Activated naive CD8-positive, alpha-beta T cell (primary cell): Measurements from ENCODE around the gene TAX1BP1.

Experiments used
- H3K27ac Mint-ChIP-seq: one replicate; pipeline ENCODE4 v1.8.0; 2021; ENCODE audit warnings: mixed read lengths
- H3K27me3 Mint-ChIP-seq: one replicate; pipeline ENCODE4 v1.8.0; 2021; ENCODE audit warnings: mixed read lengths
- H3K36me3 Mint-ChIP-seq: one replicate; pipeline ENCODE4 v1.8.0; 2021; ENCODE audit warnings: mixed read lengths
- H3K4me1 Mint-ChIP-seq: one replicate; pipeline ENCODE4 v1.8.0; 2021; ENCODE audit warnings: low read depth, mixed read lengths
- H3K4me3 Mint-ChIP-seq: one replicate; pipeline ENCODE4 v1.8.0; 2021; ENCODE audit warnings: mild to moderate bottlenecking, mixed read lengths
- H3K9me3 Mint-ChIP-seq: one replicate; pipeline ENCODE4 v1.8.0; 2021; ENCODE audit warnings: low read depth, mixed read lengths

The TAX1BP1 gene

DNA sequence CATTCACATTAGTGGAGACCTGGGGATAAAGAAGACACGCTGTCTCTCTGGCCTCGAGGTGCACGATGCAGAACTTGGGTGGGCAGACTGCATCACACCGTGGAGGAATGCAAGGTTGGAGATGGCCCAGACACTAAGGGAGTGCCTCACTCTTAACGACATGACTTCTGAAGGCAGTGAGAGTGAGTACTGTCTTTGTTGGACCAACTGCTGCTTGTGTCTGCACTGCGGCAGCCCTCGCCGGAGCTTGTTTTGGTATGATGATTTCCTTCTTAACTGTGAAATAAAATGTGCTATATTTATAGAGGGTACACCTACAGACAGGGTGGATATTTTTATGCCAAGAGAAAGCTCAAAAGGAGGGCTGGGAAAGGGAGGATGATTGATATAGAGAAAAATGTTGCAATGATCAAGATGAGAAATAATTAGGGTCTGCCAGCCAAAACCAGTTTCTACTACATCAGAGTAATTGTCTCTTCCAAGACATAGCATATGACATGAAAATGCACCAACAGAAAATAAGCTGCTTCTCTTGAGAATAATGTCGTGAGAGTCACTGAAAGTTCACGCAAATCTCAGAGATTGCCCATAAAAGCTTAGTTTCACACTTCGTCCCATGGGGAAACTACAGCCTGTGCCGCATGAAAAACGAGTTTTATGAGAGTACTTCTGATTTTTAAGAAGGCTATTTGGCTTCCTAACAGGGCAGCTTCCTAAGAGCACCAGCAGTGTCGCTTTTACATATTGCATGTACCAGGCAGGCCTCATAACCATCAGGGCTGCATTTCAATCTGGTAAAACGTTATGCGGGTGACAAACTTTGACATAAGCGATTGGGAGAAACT lies 127.1 kb downstream of the TAX1BP1 start:
- H3K27me3 Mint-ChIP-seq, result no peaks in the 10 kb centered on the region
- no peaks in the 10 kb centered on the region for H3K36me3 Mint-ChIP-seq
- no peak overlapping the region for H3K4me3 Mint-ChIP-seq
- H3K4me1 Mint-ChIP-seq, result no peaks in the 10 kb centered on the region
- H3K27ac Mint-ChIP-seq, result no peak overlapping the region
- H3K9me3 Mint-ChIP-seq, result no peaks in the 10 kb centered on the region

GRCh38 chr7:27868131-27868550 lies 128.2 kb downstream of the TAX1BP1 start:
- no peaks in the 10 kb centered on the region for H3K9me3 Mint-ChIP-seq
- H3K27me3 Mint-ChIP-seq, result no peaks in the 10 kb centered on the region
- no peak overlapping the region for H3K27ac Mint-ChIP-seq
- no peak overlapping the region for H3K4me3 Mint-ChIP-seq
- no peaks in the 10 kb centered on the region for H3K36me3 Mint-ChIP-seq
- no peaks in the 10 kb centered on the region for H3K4me1 Mint-ChIP-seq

GRCh38 chr7:27869056-27869455 lies 129.1 kb downstream of the TAX1BP1 start:
- H3K27ac Mint-ChIP-seq, result no peak overlapping the region
- no peaks in the 10 kb centered on the region for H3K9me3 Mint-ChIP-seq
- no peaks in the 10 kb centered on the region for H3K36me3 Mint-ChIP-seq
- no peaks in the 10 kb centered on the region for H3K4me1 Mint-ChIP-seq
- H3K4me3 Mint-ChIP-seq, result no peak overlapping the region
- no peaks in the 10 kb centered on the region for H3K27me3 Mint-ChIP-seq

- Mint-ChIP-seq H3K4me3 (no peak overlapping the region), H3K36me3 (no peaks in the 10 kb centered on the region), H3K4me1 (no peaks in the 10 kb centered on the region), H3K27ac (no peak overlapping the region), H3K9me3 (no peaks in the 10 kb centered on the region), H3K27me3 (no peaks in the 10 kb centered on the region)
Observed at GRCh38 chr7:27870595-27870994, 130.6 kb downstream of the TAX1BP1 start.

DNA sequence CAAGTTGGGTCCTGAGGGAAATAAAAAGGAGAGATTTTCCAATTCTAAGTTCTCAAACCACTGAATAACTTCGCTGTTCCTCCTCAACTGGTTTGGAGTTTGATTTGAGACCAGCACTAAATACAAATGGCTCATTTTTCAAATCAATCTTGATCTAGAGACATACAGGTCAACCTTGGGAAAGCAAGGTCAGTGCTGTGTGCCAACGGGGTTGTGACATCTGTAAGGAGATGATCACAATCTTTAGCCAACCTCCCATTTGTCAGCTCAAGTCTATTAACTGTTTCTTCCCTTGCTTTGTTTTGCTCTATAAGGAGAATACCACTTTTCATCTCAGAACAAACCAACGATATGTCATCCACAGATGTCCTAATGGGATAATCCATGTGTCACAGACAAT lies 131.1 kb downstream of the TAX1BP1 start:
- H3K9me3 Mint-ChIP-seq, result no peaks in the 10 kb centered on the region
- H3K4me3 Mint-ChIP-seq, result no peak overlapping the region
- H3K27ac Mint-ChIP-seq, result no peak overlapping the region
- no peaks in the 10 kb centered on the region for H3K36me3 Mint-ChIP-seq
- H3K27me3 Mint-ChIP-seq, result no peaks in the 10 kb centered on the region
- H3K4me1 Mint-ChIP-seq, result no peaks in the 10 kb centered on the region

DNA sequence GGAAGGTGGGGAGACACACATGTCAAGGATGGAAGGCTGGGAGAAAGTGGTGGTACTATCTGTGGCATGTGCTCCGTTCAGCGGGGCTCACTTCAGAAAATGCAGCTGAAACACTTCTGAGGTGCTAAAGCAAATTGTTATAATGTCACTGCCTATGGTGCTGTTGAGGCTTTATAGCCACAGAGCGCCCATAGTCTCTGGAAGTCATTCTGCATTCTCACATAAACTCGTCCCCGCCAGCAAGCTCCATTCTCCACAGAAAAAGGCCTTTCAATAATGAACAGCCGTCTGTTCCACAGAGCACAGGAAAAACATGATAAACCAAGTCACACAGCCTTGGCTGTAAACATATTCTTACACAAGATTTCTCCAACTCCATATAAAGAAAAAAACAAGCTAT lies 131.9 kb downstream of the TAX1BP1 start:
- Mint-ChIP-seq H3K4me3 (no peak overlapping the region), H3K4me1 (no peaks in the 10 kb centered on the region), H3K27ac (no peak overlapping the region), H3K9me3 (no peaks in the 10 kb centered on the region), H3K27me3 (no peaks in the 10 kb centered on the region), H3K36me3 (no peaks in the 10 kb centered on the region)

GRCh38 chr7:27872356-27873275 lies 132.7 kb downstream of the TAX1BP1 start:
- peaks cover 2% of the 10 kb centered on the region for H3K36me3 Mint-ChIP-seq
- no peaks in the 10 kb centered on the region for H3K4me1 Mint-ChIP-seq
- no peaks in the 10 kb centered on the region for H3K9me3 Mint-ChIP-seq

DNA sequence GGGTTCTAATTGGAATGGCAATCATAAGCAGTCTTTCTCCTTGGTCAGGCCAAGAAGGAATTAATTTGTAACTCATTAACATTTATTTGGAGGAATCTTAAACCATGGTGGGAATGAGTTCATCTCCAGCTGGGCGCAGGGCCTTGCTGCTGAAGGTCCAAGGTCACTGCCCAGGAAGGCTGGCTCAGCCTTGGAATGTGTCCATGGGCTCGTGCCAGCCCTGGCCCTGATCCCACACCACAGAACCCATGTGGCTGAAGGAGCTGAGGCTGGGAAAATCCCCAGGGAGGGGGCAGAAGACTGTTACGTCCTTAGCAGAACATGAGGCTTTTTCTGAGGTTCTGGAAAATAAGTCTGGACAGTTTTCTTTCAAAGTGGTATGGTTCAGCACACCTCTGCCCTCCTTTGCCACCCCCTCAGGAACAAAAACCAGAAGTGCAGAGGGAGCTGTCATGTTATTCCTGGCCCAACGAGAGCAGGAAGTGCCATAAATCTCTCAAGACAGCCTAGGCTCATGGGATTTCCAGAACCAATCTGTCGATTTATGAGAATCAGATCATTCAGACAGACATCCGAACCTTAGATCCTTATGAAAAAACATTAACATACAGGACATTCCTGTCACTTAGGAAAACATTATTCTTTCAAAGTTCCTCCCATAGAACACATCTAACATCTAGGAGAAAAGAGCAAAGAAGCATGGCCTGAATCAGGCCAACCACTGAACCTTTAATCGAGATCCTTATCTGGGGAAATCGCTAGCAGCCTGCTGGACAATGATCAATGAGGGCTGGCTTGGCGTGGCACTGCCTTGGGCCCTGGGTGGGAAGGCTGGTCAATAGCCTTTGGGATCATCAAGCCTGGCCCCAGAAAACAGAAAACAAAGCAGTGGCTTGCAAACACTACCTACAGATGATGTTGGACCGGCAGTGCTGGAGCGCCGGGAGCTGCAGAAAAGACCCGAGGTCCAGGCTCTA lies 134.3 kb downstream of the TAX1BP1 start:
- Mint-ChIP-seq H3K4me3 (no peak overlapping the region), H3K27ac (no peak overlapping the region), H3K27me3 (no peaks in the 10 kb centered on the region), H3K36me3 (peaks cover 5% of the 10 kb centered on the region), H3K4me1 (no peaks in the 10 kb centered on the region), H3K9me3 (no peaks in the 10 kb centered on the region)

More at GRCh38 chr7:27872356-27873275, 132.7 kb downstream of the TAX1BP1 start:
- Mint-ChIP-seq H3K27me3 (no peaks in the 10 kb centered on the region), H3K4me3 (no peak overlapping the region), H3K27ac (no peak overlapping the region)

DNA sequence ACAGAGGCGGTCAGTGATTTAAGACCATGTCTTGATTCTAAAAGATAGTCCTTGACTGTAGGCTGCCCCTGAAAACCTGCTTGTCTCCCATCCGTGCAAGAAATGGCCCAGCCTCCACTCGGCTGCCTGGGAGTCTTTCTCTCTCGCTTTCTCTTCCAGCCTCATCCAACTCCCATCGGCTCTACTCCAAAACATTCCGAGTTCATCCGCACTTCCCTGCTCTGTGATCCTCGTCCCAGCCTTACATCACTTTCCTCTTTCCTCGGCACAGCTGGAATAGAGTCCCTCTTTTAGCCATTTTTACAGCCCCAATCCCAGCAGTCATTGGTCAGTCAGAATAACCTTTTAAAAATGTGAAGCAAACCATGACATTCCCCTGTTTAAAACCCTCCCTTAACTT lies 135.1 kb downstream of the TAX1BP1 start:
- Mint-ChIP-seq H3K4me3 (no peak overlapping the region), H3K4me1 (no peaks in the 10 kb centered on the region), H3K27me3 (no peaks in the 10 kb centered on the region), H3K27ac (no peak overlapping the region), H3K9me3 (no peaks in the 10 kb centered on the region), H3K36me3 (peaks cover 5% of the 10 kb centered on the region)

DNA sequence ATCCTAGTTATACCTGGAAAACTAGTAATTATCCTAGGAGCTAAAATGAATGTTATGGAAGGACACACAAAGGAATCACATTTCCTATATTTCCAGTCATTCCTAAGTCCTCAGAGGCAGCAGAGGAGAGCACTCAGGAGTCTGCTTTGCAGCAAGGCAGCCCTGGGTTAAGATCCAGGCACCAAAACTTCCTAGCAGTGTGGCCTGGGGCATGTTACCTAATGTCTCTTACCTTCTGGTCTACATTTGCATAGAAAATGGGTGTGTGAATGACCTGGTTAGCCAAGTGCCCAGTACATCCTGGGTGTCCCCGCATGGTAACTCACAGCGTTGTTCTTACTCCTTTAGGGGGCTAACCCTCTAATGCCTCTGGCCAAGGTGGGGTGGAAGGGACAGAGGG lies 135.9 kb downstream of the TAX1BP1 start:
- Mint-ChIP-seq H3K27ac (no peak overlapping the region), H3K4me1 (no peaks in the 10 kb centered on the region), H3K27me3 (no peaks in the 10 kb centered on the region), H3K4me3 (no peak overlapping the region), H3K9me3 (no peaks in the 10 kb centered on the region), H3K36me3 (peaks cover 5% of the 10 kb centered on the region)

DNA sequence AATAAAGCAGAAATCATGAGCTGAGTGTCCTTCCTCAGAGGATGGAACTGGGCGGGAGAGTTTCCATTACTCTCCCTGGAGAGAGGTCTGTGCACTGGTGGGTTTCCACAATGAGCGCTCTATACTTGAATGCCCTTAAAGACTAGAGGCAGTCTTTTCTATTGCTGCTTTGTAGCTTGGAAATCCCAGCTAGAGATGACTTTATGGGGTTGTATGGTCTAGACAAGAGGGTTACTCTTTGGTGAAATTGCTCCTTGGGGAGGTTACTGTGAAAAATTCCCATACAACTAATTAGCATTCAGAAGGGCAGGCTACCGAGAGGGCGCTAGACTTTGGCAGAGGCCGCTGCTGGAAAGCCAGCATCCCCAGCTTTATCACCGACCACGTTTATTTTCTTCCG lies 136.8 kb downstream of the TAX1BP1 start:
- no peaks in the 10 kb centered on the region for H3K4me1 Mint-ChIP-seq
- H3K9me3 Mint-ChIP-seq, result no peaks in the 10 kb centered on the region
- H3K27ac Mint-ChIP-seq, result no peak overlapping the region
- no peaks in the 10 kb centered on the region for H3K27me3 Mint-ChIP-seq
- no peak overlapping the region for H3K4me3 Mint-ChIP-seq
- peaks cover 5% of the 10 kb centered on the region for H3K36me3 Mint-ChIP-seq
